ENCODE measurements around the gene FRMPD1.
A peak's percentile ranks its signal among the peaks of the same experiment; 100 is the strongest.

Gene FRMPD1

GRCh38 chr9:37710046-37710445 lies 59.3 kb downstream of the FRMPD1 start:
- no peak for TF ChIP-seq TEAD4 (IDR thresholded peaks at IDR 0.05)
- no peak for TF ChIP-seq NFIC (IDR thresholded peaks at IDR 0.05)
- no peak for TF ChIP-seq TCF12 (IDR thresholded peaks at IDR 0.05; ENCODE audit: low read depth)

DNA sequence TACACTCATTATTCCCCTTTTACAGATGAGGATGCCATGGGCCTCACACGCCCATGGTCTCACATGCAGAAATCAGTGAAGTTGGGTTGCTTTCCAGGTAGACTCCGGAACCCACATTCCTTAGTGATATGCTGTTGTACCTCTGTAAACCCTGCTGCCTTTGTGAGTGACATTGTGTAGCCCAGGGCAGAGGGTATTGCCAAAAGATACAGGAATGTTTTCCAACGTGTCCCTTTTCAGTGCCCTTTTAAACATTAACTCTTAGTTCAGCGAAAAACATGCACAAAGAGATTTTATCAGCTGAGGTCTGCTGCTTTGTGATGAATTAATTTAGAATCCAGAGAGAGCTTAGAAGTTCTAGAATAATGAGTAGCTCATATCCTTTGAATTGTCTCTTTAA lies 64.5 kb downstream of the FRMPD1 start:
- TF ChIP-seq CEBPB (IDR thresholded peaks at IDR 0.05) = no peak

- TF ChIP-seq USF1 (IDR thresholded peaks at IDR 0.05) = no peak
- TF ChIP-seq, protein P1, sequence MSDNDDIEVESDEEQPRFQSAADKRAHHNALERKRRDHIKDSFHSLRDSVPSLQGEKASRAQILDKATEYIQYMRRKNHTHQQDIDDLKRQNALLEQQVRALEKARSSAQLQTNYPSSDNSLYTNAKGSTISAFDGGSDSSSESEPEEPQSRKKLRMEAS (IDR thresholded peaks at IDR 0.05) = no peak
- TF ChIP-seq ZBTB7A (IDR thresholded peaks at IDR 0.05; ENCODE audit: low read depth) = no peak
- TF ChIP-seq TAF1 (IDR thresholded peaks at IDR 0.05; ENCODE audit: low read depth) = no peak
- no peak for TF ChIP-seq EP300 (IDR thresholded peaks at IDR 0.05; ENCODE audit: borderline replicate concordance)
- no peak for TF ChIP-seq NFIC (IDR thresholded peaks at IDR 0.05)
- TF ChIP-seq TCF12 (IDR thresholded peaks at IDR 0.05; ENCODE audit: low read depth) = no peak
- TF ChIP-seq YY1 (IDR thresholded peaks at IDR 0.05; ENCODE audit: low read depth) = no peak
- no peak for TF ChIP-seq CEBPB (IDR thresholded peaks at IDR 0.05)
- no peak for TF ChIP-seq CREB1 (IDR thresholded peaks at IDR 0.05; ENCODE audit: low read depth)
- no peak for TF ChIP-seq RAD21 (IDR thresholded peaks at IDR 0.05; ENCODE audit: low read depth)
- no peak for TF ChIP-seq REST (IDR thresholded peaks at IDR 0.05; ENCODE audit: low read depth)
- no peak for TF ChIP-seq FOXM1 (IDR thresholded peaks at IDR 0.05; ENCODE audit: borderline replicate concordance, low read depth)
- no peak for TF ChIP-seq EGR1 (IDR thresholded peaks at IDR 0.05)
- TF ChIP-seq TEAD4 (IDR thresholded peaks at IDR 0.05) = no peak
Measured at GRCh38 chr9:37715991-37716505, 65.3 kb downstream of the FRMPD1 start.

DNA sequence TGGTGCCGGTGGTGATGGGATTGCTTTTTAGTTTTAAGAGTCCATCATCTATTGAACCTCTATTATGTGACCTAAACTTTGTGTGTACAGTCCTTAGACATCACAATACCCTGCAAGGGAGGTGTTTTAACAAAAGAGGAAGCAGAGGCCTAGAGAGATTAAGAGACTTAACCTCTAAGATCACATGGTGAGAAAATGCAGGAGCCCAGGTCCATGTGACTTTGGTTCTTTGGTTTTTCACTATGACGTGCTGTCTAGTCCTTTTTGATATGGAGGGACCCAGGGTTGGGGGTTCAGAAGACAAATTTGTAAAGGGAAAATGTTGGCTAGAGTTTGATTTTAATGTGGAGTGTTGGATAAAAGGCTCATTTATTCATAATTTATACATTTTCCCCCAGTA lies 68.8 kb downstream of the FRMPD1 start:
- TF ChIP-seq, protein P1 (IDR thresholded peaks at IDR 0.05) = no peak
- TF ChIP-seq TAF1 (IDR thresholded peaks at IDR 0.05; ENCODE audit: low read depth) (no peak), TCF12 (IDR thresholded peaks at IDR 0.05; ENCODE audit: low read depth) (no peak), ZBTB7A (IDR thresholded peaks at IDR 0.05; ENCODE audit: low read depth) (no peak), YY1 (IDR thresholded peaks at IDR 0.05; ENCODE audit: low read depth) (no peak), FOXM1 (IDR thresholded peaks at IDR 0.05; ENCODE audit: borderline replicate concordance, low read depth) (no peak), EP300 (IDR thresholded peaks at IDR 0.05; ENCODE audit: borderline replicate concordance) (no peak), USF1 (IDR thresholded peaks at IDR 0.05) (no peak), CREB1 (IDR thresholded peaks at IDR 0.05; ENCODE audit: low read depth) (no peak), RAD21 (IDR thresholded peaks at IDR 0.05; ENCODE audit: low read depth) (no peak), EGR1 (IDR thresholded peaks at IDR 0.05) (no peak), CEBPB (IDR thresholded peaks at IDR 0.05) (no peak)

- TF ChIP-seq TAF1 (IDR thresholded peaks at IDR 0.05; ENCODE audit: low read depth) (no peak), REST (IDR thresholded peaks at IDR 0.05; ENCODE audit: low read depth) (no peak), USF1 (IDR thresholded peaks at IDR 0.05) (no peak), YY1 (IDR thresholded peaks at IDR 0.05; ENCODE audit: low read depth) (no peak), CREB1 (IDR thresholded peaks at IDR 0.05; ENCODE audit: low read depth) (no peak), TEAD4 (IDR thresholded peaks at IDR 0.05) (no peak), TCF12 (IDR thresholded peaks at IDR 0.05; ENCODE audit: low read depth) (no peak), CEBPB (IDR thresholded peaks at IDR 0.05) (no peak), FOXM1 (IDR thresholded peaks at IDR 0.05; ENCODE audit: borderline replicate concordance, low read depth) (no peak), EP300 (IDR thresholded peaks at IDR 0.05; ENCODE audit: borderline replicate concordance) (no peak), EGR1 (IDR thresholded peaks at IDR 0.05) (no peak)
Measured at GRCh38 chr9:37727013-37727412, 76.3 kb downstream of the FRMPD1 start.

DNA sequence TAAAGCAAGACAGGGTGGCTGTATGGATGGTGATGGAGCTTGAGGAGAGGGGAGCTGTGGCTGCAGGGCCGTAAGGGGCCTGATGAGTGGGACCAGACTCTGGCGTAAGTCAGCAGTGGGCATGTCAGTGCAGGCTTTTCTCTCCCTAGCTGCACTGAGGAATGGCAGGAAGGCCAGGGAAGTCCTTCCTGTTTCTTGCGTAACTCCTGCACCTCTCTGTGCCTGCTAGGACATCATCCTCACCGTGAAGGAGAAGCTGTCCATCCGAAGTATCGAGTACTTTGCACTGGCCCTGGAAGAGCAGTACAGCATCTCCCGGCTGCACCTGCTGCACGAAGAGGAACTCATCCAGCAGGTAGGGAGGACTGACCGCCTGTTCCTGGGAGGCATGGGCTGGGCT lies 78.7 kb downstream of the FRMPD1 start:
- peak; percentile 47; the same call in 1 of the 2 replicates for TF ChIP-seq CEBPB (IDR thresholded peaks at IDR 0.05)
- TF ChIP-seq NFIC (IDR thresholded peaks at IDR 0.05) = no peak
- TF ChIP-seq TEAD4 (IDR thresholded peaks at IDR 0.05) = no peak
